HepG2 (cell line): ENCODE measurements around the gene FIS1. TPM values are rescaled to one million over a fixed set of nuclear protein-coding genes. Genes with fewer than 3 reads are reported as not detected.

Experiments
- ERF ChIP-seq: IDR thresholded peaks from 2 replicates; pipeline ENCODE4 v1.6.1; 2018; ENCODE audit warnings: missing biosample characterization, missing genetic modification reagents
- HDAC1 ChIP-seq: sonication (generic); formaldehyde crosslinking; IDR thresholded peaks from 2 replicates; pipeline ENCODE4 v1.5.1; 2020; ENCODE audit warnings: mild to moderate bottlenecking, missing genetic modification reagents
- HOXA5 ChIP-seq: sonication (generic); formaldehyde crosslinking; IDR thresholded peaks from 2 replicates; pipeline ENCODE4 v1.4.0; 2020; ENCODE audit warnings: missing genetic modification reagents
- KAT2B ChIP-seq: fragments of 150-350 bp; IDR thresholded peaks from 2 replicates; pipeline ENCODE4 v1.6.1; 2014; ENCODE audit warnings: low read depth, low read length, borderline replicate concordance
- KDM4B ChIP-seq: sonication (generic); formaldehyde crosslinking; IDR thresholded peaks from 2 replicates; pipeline ENCODE4 v1.4.0; 2020; ENCODE audit warnings: missing genetic modification reagents
- SMARCC2 ChIP-seq: fragments of 450-650 bp; IDR thresholded peaks from 2 replicates; pipeline ENCODE4 v1.6.1; 2017; ENCODE audit warnings: antibody characterized with exemption, mild to moderate bottlenecking
- TAF1 ChIP-seq: sonication (generic); formaldehyde crosslinking; IDR thresholded peaks from 2 replicates; pipeline ENCODE4 v1.4.0; 2020; ENCODE audit warnings: missing genetic modification reagents
- YEATS2 ChIP-seq: sonication (generic); formaldehyde crosslinking; IDR thresholded peaks from 2 replicates; pipeline ENCODE4 v1.4.0; 2020; ENCODE audit warnings: missing genetic modification reagents, borderline replicate concordance
- ZKSCAN5 ChIP-seq: sonication (generic); formaldehyde crosslinking; IDR thresholded peaks from 2 replicates; pipeline ENCODE4 v1.5.1; 2020; ENCODE audit warnings: mild to moderate bottlenecking, missing genetic modification reagents
- ZMYM4 ChIP-seq: sonication (generic); formaldehyde crosslinking; IDR thresholded peaks from 2 replicates; pipeline ENCODE4 v1.8.1; 2023; ENCODE audit warnings: mild to moderate bottlenecking, missing genetic modification reagents
- ZNF329 ChIP-seq: sonication (generic); formaldehyde crosslinking; IDR thresholded peaks from 2 replicates; pipeline ENCODE4 v1.9.0; 2021; ENCODE audit warnings: low read depth, mild to moderate bottlenecking, missing genetic modification reagents
- polyA plus RNA-seq, 8 experiments: library from polyadenylated mRNA; depleted of rRNA in 3 of 8; stranded (reverse) in 7 of 8; unstranded in 1 of 8; fragments of >200 nt; fragmentation: Illumina TruSeq in 4 of 8; extraction: Trizol in 4 of 8; gene quantifications; 2 replicates each; pipeline versions ENCODE4 v1.2.1 to v1.2.3, GENCODE V29; 2011 to 2016; ENCODE audit warnings: low read depth in 4 of 8, missing spikeins in 1 of 8, mixed read lengths in 1 of 8; ENCODE audit not compliant: insufficient read depth in 1 of 8
- total RNA-seq, 5 experiments: library from RNA; depleted of rRNA; stranded (reverse); fragments of >200 nt; fragmentation: Illumina TruSeq; extraction: Trizol; gene quantifications; 2 replicates each; pipeline ENCODE4 v1.2.3, GENCODE V29; 2016; ENCODE audit warnings: low read depth in 1 of 5
- TF ChIP-seq, protein P1 (sequence below): sonication (generic); formaldehyde crosslinking; IDR thresholded peaks from 2 replicates; pipeline ENCODE4 v1.5.0; 2020; ENCODE audit warnings: mild to moderate bottlenecking, missing genetic modification reagents
- TF ChIP-seq, protein P2 (sequence below): IDR thresholded peaks from 2 replicates; pipeline ENCODE4 v1.6.1; 2016; ENCODE audit warnings: low read depth, missing genetic modification reagents, missing compliant biosample characterization
- TF ChIP-seq, protein P3 (sequence below): IDR thresholded peaks from 2 replicates; pipeline ENCODE4 v1.6.1; 2018; ENCODE audit warnings: missing genetic modification reagents
- TF ChIP-seq, protein P4 (sequence below): sonication (generic); formaldehyde crosslinking; IDR thresholded peaks from 2 replicates; pipeline ENCODE4 v1.4.0; 2020; ENCODE audit warnings: missing genetic modification reagents, borderline replicate concordance

Gene FIS1
- total and polyA plus RNA-seq, 2 of the 13 experiments (the other 11 are each of a cell fraction or from before 2014, with no cell fraction given) = 97.5 to 101 TPM

DNA sequence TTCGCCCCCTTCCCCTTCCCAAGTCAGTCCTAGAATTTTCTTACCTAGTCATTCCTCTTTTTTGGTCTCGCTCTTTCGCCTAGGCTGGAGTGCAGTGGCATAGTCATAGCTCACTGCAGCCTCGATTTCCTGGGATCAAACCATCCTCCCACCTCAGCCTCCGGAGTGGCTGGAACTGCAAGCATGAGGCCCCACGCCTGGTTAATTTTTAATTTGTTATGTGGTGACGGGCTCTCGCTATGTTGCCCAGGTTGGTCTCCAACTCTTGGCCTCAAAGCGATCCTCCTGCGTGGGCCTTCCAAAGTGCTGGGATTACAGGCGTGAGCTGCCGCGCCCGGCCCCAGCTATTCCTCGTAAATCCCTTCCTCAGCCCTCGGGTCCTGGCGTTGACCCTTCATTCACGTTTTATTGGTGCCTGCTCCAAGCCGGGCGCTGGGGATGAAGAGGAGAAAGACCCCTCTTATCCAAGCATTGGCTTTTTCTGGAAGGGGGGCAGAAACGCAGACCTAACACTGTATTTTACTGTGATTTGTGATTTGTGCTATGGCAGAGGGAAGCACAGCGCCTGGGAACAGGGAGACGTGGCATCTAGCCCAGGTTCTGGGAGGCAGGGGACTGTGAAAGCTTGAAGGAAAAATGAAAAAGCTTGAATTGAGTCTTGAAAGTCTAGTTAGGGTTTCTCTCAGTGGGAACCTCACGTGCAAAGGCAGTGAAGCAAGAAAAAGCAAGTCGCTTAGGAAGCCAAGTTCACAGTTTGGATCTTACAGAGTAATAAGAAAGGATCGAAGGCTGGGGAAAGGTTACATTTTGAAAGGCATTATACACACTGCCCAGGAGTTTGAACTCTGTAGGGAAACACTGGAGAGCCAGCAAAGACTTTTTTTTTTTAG lies 26.4 kb downstream of the FIS1 start (continued):
- TF ChIP-seq, protein P1, sequence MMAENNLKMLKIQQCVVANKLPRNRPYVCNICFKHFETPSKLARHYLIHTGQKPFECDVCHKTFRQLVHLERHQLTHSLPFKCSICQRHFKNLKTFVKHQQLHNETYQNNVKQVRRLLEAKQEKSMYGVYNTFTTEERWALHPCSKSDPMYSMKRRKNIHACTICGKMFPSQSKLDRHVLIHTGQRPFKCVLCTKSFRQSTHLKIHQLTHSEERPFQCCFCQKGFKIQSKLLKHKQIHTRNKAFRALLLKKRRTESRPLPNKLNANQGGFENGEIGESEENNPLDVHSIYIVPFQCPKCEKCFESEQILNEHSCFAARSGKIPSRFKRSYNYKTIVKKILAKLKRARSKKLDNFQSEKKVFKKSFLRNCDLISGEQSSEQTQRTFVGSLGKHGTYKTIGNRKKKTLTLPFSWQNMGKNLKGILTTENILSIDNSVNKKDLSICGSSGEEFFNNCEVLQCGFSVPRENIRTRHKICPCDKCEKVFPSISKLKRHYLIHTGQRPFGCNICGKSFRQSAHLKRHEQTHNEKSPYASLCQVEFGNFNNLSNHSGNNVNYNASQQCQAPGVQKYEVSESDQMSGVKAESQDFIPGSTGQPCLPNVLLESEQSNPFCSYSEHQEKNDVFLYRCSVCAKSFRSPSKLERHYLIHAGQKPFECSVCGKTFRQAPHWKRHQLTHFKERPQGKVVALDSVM (CRISPR knock-in tag) = peak; percentile 100
- TF ChIP-seq SMARCC2 (no peak), KDM4B (CRISPR knock-in tag) (no peak), ZKSCAN5 (CRISPR knock-in tag) (0 out of 2 replicates have a peak, but pooled peaks have one; percentile 16), KAT2B (no peak), YEATS2 (no peak), HDAC1 (CRISPR knock-in tag) (no peak; the same call in 1 of the 2 replicates), HOXA5 (CRISPR knock-in tag) (no peak), TAF1 (peak; percentile 54; the same call in 1 of the 2 replicates), ZMYM4 (peak; percentile 43; the same call in 1 of the 2 replicates), ZNF329 (CRISPR knock-in tag) (no peak), ERF (no peak)
- TF ChIP-seq, protein P2, sequence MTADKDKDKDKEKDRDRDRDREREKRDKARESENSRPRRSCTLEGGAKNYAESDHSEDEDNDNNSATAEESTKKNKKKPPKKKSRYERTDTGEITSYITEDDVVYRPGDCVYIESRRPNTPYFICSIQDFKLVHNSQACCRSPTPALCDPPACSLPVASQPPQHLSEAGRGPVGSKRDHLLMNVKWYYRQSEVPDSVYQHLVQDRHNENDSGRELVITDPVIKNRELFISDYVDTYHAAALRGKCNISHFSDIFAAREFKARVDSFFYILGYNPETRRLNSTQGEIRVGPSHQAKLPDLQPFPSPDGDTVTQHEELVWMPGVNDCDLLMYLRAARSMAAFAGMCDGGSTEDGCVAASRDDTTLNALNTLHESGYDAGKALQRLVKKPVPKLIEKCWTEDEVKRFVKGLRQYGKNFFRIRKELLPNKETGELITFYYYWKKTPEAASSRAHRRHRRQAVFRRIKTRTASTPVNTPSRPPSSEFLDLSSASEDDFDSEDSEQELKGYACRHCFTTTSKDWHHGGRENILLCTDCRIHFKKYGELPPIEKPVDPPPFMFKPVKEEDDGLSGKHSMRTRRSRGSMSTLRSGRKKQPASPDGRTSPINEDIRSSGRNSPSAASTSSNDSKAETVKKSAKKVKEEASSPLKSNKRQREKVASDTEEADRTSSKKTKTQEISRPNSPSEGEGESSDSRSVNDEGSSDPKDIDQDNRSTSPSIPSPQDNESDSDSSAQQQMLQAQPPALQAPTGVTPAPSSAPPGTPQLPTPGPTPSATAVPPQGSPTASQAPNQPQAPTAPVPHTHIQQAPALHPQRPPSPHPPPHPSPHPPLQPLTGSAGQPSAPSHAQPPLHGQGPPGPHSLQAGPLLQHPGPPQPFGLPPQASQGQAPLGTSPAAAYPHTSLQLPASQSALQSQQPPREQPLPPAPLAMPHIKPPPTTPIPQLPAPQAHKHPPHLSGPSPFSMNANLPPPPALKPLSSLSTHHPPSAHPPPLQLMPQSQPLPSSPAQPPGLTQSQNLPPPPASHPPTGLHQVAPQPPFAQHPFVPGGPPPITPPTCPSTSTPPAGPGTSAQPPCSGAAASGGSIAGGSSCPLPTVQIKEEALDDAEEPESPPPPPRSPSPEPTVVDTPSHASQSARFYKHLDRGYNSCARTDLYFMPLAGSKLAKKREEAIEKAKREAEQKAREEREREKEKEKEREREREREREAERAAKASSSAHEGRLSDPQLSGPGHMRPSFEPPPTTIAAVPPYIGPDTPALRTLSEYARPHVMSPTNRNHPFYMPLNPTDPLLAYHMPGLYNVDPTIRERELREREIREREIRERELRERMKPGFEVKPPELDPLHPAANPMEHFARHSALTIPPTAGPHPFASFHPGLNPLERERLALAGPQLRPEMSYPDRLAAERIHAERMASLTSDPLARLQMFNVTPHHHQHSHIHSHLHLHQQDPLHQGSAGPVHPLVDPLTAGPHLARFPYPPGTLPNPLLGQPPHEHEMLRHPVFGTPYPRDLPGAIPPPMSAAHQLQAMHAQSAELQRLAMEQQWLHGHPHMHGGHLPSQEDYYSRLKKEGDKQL (CRISPR knock-in tag) = no peak
- TF ChIP-seq, protein P3, sequence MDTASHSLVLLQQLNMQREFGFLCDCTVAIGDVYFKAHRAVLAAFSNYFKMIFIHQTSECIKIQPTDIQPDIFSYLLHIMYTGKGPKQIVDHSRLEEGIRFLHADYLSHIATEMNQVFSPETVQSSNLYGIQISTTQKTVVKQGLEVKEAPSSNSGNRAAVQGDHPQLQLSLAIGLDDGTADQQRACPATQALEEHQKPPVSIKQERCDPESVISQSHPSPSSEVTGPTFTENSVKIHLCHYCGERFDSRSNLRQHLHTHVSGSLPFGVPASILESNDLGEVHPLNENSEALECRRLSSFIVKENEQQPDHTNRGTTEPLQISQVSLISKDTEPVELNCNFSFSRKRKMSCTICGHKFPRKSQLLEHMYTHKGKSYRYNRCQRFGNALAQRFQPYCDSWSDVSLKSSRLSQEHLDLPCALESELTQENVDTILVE (CRISPR knock-in tag) = no peak
- TF ChIP-seq, protein P4, sequence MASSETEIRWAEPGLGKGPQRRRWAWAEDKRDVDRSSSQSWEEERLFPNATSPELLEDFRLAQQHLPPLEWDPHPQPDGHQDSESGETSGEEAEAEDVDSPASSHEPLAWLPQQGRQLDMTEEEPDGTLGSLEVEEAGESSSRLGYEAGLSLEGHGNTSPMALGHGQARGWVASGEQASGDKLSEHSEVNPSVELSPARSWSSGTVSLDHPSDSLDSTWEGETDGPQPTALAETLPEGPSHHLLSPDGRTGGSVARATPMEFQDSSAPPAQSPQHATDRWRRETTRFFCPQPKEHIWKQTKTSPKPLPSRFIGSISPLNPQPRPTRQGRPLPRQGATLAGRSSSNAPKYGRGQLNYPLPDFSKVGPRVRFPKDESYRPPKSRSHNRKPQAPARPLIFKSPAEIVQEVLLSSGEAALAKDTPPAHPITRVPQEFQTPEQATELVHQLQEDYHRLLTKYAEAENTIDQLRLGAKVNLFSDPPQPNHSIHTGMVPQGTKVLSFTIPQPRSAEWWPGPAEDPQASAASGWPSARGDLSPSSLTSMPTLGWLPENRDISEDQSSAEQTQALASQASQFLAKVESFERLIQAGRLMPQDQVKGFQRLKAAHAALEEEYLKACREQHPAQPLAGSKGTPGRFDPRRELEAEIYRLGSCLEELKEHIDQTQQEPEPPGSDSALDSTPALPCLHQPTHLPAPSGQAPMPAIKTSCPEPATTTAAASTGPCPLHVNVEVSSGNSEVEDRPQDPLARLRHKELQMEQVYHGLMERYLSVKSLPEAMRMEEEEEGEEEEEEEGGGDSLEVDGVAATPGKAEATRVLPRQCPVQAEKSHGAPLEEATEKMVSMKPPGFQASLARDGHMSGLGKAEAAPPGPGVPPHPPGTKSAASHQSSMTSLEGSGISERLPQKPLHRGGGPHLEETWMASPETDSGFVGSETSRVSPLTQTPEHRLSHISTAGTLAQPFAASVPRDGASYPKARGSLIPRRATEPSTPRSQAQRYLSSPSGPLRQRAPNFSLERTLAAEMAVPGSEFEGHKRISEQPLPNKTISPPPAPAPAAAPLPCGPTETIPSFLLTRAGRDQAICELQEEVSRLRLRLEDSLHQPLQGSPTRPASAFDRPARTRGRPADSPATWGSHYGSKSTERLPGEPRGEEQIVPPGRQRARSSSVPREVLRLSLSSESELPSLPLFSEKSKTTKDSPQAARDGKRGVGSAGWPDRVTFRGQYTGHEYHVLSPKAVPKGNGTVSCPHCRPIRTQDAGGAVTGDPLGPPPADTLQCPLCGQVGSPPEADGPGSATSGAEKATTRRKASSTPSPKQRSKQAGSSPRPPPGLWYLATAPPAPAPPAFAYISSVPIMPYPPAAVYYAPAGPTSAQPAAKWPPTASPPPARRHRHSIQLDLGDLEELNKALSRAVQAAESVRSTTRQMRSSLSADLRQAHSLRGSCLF (CRISPR knock-in tag) = no peak
